Heart left ventricle (tissue), 16 donors: ENCODE results near the gene KLF12. TPM values are rescaled to one million over a fixed set of nuclear protein-coding genes. Genes with fewer than 3 reads are reported as not detected.
A peak's percentile ranks its signal among the peaks of the same experiment; 100 is the strongest.

Experiments used
- ATAC-seq, 4 donors: fragments of 200-7000 bp; cut with Tn5 transposase; one replicate each; pipeline ENCODE4 v1.9.1; 2020 to 2022; ENCODE audit warnings: moderate library complexity in 4 of 4, mild to moderate bottlenecking in 3 of 4, moderate number of reproducible peaks in 1 of 4
- DNase-seq, 5 donors: peaks; one replicate each; pipeline ENCODE4 v3.0.0-alpha.2; 2020
- H3K27ac ChIP-seq, 12 donors: fragments of 200-600 bp; sonication (generic) in 4 of 12; one replicate each; pipeline versions ENCODE4 v1.5.0 to v1.8.0; 2016 to 2022; ENCODE audit warnings: mild to moderate bottlenecking in 2 of 12
- H3K27me3 ChIP-seq, 9 donors: fragments of 200-600 bp; sonication (generic) in 2 of 9; one replicate each; pipeline versions ENCODE4 v1.5.1 to v1.8.0; 2016 to 2022; ENCODE audit warnings: mild to moderate bottlenecking in 3 of 9
- H3K36me3 ChIP-seq, 9 donors: fragments of 200-600 bp; sonication (generic) in 2 of 9; one replicate each; pipeline versions ENCODE4 v1.5.0 to v1.8.0; 2018 to 2022; ENCODE audit warnings: mild to moderate bottlenecking in 2 of 9
- H3K4me1 ChIP-seq, 12 donors: fragments of 200-600 bp; sonication (generic) in 4 of 12; one replicate each; pipeline versions ENCODE4 v1.5.0 to v1.8.0; 2016 to 2022; ENCODE audit warnings: mild to moderate bottlenecking in 3 of 12
- H3K4me3 ChIP-seq, 12 donors: fragments of 200-600 bp; sonication (generic) in 4 of 12; one replicate each; pipeline versions ENCODE4 v1.5.0 to v1.8.0; 2017 to 2022; ENCODE audit warnings: mild to moderate bottlenecking in 9 of 12, moderate library complexity in 4 of 12
- H3K9me3 ChIP-seq, 12 donors: fragments of 200-600 bp; sonication (generic) in 4 of 12; one replicate each; pipeline versions ENCODE4 v1.5.0 to v1.8.0; 2016 to 2022; ENCODE audit warnings: mild to moderate bottlenecking in 1 of 12
- CTCF ChIP-seq, 12 donors: fragments of 200-600 bp; sonication (generic) in 4 of 12; IDR thresholded peaks; one replicate each; pipeline versions ENCODE4 v1.5.0 to v1.8.0; 2018 to 2022; ENCODE audit warnings: antibody characterized with exemption in 12 of 12, mild to moderate bottlenecking in 5 of 12
- POLR2A ChIP-seq, 2 donors: fragments of 450-650 bp; IDR thresholded peaks; one replicate each; pipeline ENCODE4 v1.6.1; 2017; ENCODE audit warnings: antibody characterized with exemption in 2 of 2, mild to moderate bottlenecking in 2 of 2, moderate library complexity in 2 of 2
- WGBS, 4 donors: extraction: QIAGEN DNeasy Blood & Tissue Kit in 2 of 4; methylation state at CpG; one replicate each; pipeline versions ENCODE4 v1.1.5 to v1.1.7; 2013 to 2018; 5-methylcytosine and 5-hydroxymethylcytosine counted together
- intact Hi-C, 10 donors: fragments of 100-400 bp; cut with DNase I; formaldehyde crosslinking; loops; one replicate each; pipeline versions ENCODE4 v1.11.1 to v1.14.2; 2022
- polyA plus RNA-seq, 2 donors: library from polyadenylated mRNA; stranded (reverse); fragments of 200-250 nt; gene quantifications; one replicate each; pipeline ENCODE4 v1.2.3, GENCODE V29; 2013
- total RNA-seq, 9 donors: library from RNA; depleted of rRNA in 2 of 9; stranded (reverse); fragments of >200 nt in 2 of 9; fragmentation: NEBNext Ultra II Directional in 3 of 9; extraction: Animal tissue kit (Norgen Biotek cat#: 25700) in 3 of 9; gene quantifications; one replicate each; pipeline versions ENCODE4 v1.1.0 to v1.2.4, GENCODE V29; 2016 to 2023
- donor health status: ischemic (EF 13 %, LVEDD 7.1; RV severe dilation, severe dysfunction).
- donor health status: healthy with polysubstance abuse.
- donor health status: DM: no; HTN: yes; CAD: no.
- donor health status: DM: no; HTN: no; CAD: no.
- donor health status: ischemic (EF 25% LVEDD 6.9; RV normal size, moderate dysfunction).
- donor health status: ischemic (EF 25% LVEDD 5.7; RV mildly dilated, moderate dysfunction).
- donor health status: healthy.
- donor health status: DM: yes; HTN: yes; CAD: no.
- donor health status: ischemic (EF 35%, LVEDD 5.7; RV mildly dilated, moderate dysfunction).
- donor health status: nonischemic (EF 11% LVEDD 7.7; RV severe dilation, severe dysfunction).
- donor health status: DM: yes; HTN: yes; CAD: no.
- donor health status: PGD.
- donor health status: ischemic (EF 29% LVEDD 5.4; RV normal size, mild dysfunction).
- donor health status: nonischemic (EF 23%, LVEDD 6.1; RV moderate dilation, normal function).

KLF12 gene
- total and polyA plus RNA-seq, 11 donors, result 2.3 to 23.7 (median 16.5) TPM

- DNase-seq, result no peak
- 61 to 78% (median 70%) methylated on average over 3 of the region's 3 CpGs for WGBS, 4 donors
- H3K36me3 ChIP-seq, result no peaks in the 10 kb centered on the region
- no peaks in the 10 kb centered on the region for H3K9me3 ChIP-seq
- H3K4me3 ChIP-seq, result no peak overlapping the region
- peaks cover 0 to 36% (median 22%) of the 10 kb centered on the region in 12 donors for H3K4me1 ChIP-seq
- TF ChIP-seq CTCF (IDR thresholded peaks at IDR 0.05) (no peak), POLR2A (IDR thresholded peaks at IDR 0.05) (no peak)
- ATAC-seq, result no peak
- intact Hi-C loops, result no loop called here
- H3K27ac ChIP-seq, result peak overlapping the region in 1 of 12 donors; percentile 2
- no peaks in the 10 kb centered on the region for H3K27me3 ChIP-seq
Measured at GRCh38 chr13:74092711-74093110, 41.5 kb downstream of the KLF12 start.

GRCh38 chr13:74090869-74091605, 43.2 kb downstream of the KLF12 start:
- DNase-seq (no peak), ATAC-seq (no peak)
- H3K4me1 ChIP-seq, result peaks cover 0 to 42% (median 29%) of the 10 kb centered on the region in 12 donors
- intact Hi-C loops, result no loop called here
- H3K9me3 ChIP-seq, result peaks cover 0 to 2% (median 0%) of the 10 kb centered on the region in 12 donors
- no peak overlapping the region for H3K4me3 ChIP-seq
- 91 to 95% (median 92%) methylated on average over 4 of the region's 4 CpGs for WGBS, 4 donors
- no peaks in the 10 kb centered on the region for H3K27me3 ChIP-seq
- TF ChIP-seq CTCF (IDR thresholded peaks at IDR 0.05) (no peak), POLR2A (IDR thresholded peaks at IDR 0.05) (no peak)
- no peak overlapping the region for H3K27ac ChIP-seq
- no peaks in the 10 kb centered on the region for H3K36me3 ChIP-seq

GRCh38 chr13:74090397-74090796, 43.8 kb downstream of the KLF12 start:
- no peak for DNase-seq
- ATAC-seq, result no peak
- H3K27me3 ChIP-seq, result no peaks in the 10 kb centered on the region
- H3K9me3 ChIP-seq, result peaks cover 0 to 2% (median 0%) of the 10 kb centered on the region in 12 donors
- no peak overlapping the region for H3K4me3 ChIP-seq
- H3K27ac ChIP-seq, result no peak overlapping the region
- H3K36me3 ChIP-seq, result no peaks in the 10 kb centered on the region
- WGBS, 4 donors, result 88 to 94% (median 94%) methylated on average over 3 of the region's 3 CpGs
- H3K4me1 ChIP-seq, result peaks cover 0 to 42% (median 29%) of the 10 kb centered on the region in 12 donors
- intact Hi-C loops, result no loop called here
- TF ChIP-seq CTCF (IDR thresholded peaks at IDR 0.05), result no peak
- TF ChIP-seq POLR2A (IDR thresholded peaks at IDR 0.05), result no peak

GRCh38 chr13:74087357-74087756, 46.8 kb downstream of the KLF12 start:
- Histone ChIP-seq H3K27me3 (no peaks in the 10 kb centered on the region), H3K36me3 (no peaks in the 10 kb centered on the region), H3K4me3 (no peak overlapping the region), H3K27ac (no peak overlapping the region), H3K4me1 (peaks cover 0 to 54% (median 35%) of the 10 kb centered on the region in 12 donors), H3K9me3 (peaks cover 0 to 2% (median 0%) of the 10 kb centered on the region in 12 donors)
- peak in 2 of 4 donors; percentile 12 to 28 for ATAC-seq
- intact Hi-C loops, result no loop called here
- DNase-seq, result no peak
- no peak for TF ChIP-seq CTCF (IDR thresholded peaks at IDR 0.05)
- TF ChIP-seq POLR2A (IDR thresholded peaks at IDR 0.05), result no peak
- WGBS, 4 donors, result 41 to 51% (median 46%) methylated on average over 3 of the region's 3 CpGs
